NCI-H82 (cell line): ENCODE measurements around the gene HSFX3.
"Not testable (repeated sequence)": the region's sequence is repeated elsewhere in the genome, so short reads cannot be mapped to it uniquely, and the experiment has no call there.

Experiments used
- DNase-seq: peaks from one replicate; lab custom pipeline; 2025; lab: John Stamatoyannopoulos, UW

The HSFX3 gene, protein sequence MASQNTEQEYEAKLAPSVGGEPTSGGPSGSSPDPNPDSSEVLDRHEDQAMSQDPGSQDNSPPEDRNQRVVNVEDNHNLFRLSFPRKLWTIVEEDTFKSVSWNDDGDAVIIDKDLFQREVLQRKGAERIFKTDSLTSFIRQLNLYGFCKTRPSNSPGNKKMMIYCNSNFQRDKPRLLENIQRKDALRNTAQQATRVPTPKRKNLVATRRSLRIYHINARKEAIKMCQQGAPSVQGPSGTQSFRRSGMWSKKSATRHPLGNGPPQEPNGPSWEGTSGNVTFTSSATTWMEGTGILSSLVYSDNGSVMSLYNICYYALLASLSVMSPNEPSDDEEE

GRCh38 chrX:149549701-149550100 lies at the start of gene HSFX3:
HSFX3 (minus strand) TSS chrX:149549924; CDS start chrX:149549852, 72 bp downstream.
- not testable (repeated sequence) for DNase-seq

GRCh38 chrX:149598603-149599002 lies 48.9 kb upstream of the HSFX3 start:
- DNase-seq = not testable (repeated sequence)

DNA sequence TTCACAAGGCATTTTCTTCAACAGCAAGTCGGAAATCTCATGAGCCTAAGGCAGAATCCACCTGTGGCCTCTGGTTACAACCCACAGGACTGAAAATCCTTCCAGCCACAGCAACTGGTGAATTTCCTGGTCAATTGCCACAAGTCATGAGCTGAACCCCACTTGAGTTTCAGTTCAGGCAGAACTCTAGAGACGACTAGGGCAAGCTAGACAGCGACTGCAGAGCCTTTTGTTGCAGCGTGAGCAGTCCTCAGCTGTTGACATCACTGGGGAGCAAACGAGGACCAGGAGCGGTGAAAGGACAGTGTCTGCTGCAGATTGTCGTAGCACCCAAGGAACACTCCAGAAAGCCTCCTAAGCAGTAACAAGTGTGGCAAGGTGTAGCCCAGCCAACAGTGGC lies 46.2 kb upstream of the HSFX3 start:
- not testable (repeated sequence) for DNase-seq

DNA sequence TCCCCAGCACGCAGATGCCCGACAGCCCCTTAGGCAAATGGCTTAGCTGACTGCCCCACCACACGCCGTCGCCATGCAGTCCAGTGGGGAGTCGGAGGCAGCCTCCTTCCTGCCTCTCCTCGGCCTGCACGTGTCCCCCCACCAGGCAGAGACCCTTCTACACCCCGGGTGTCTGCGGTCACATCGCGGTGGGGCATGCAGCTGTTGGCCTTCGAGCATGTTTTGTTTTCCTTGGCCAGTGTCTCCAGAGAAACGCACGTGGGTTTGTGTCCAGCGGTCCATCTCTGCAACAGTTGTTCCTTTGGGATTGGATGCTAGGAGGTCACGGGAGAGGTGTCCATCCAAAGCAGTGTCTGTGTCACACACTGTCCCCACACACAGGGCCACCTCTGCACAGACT lies 45.5 kb upstream of the HSFX3 start, which contains the start of gene HSFX2:
Gene HSFX2 (minus strand): TSS at position 101 of the 400 bp plus-strand sequence. CDS start 614 bp downstream, outside the sequence.
- DNase-seq = not testable (repeated sequence)

- DNase-seq = not testable (repeated sequence)
Measured at GRCh38 chrX:149590993-149591392, 41.3 kb upstream of the HSFX3 start.

GRCh38 chrX:149587359-149587758 lies 37.6 kb upstream of the HSFX3 start, which contains the start of gene MAGEA9B:
MAGEA9B (minus strand) TSS chrX:149587459; CDS start chrX:149583179, 4,280 bp downstream.
- not testable (repeated sequence) for DNase-seq

DNA sequence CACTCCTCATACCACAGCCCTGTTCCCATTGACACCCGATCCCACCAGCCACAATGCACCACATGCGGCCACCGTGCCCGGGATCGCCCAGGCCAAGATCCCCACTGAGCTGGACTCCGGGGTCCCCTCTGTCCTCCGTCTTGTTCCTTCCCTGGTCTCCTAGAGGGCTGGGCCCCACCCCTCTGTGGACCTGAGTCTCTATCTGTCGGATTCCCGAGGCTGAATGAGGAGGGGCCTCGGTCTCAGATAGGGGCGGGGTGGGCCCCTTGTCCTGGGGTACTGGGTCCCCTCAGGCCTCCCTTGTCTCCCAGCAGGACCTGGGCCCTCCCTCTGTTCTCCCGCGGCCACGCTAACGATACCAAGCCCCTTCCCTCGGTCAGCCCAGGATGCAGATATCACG lies 35.9 kb upstream of the HSFX3 start:
- DNase-seq = not testable (repeated sequence)

DNA sequence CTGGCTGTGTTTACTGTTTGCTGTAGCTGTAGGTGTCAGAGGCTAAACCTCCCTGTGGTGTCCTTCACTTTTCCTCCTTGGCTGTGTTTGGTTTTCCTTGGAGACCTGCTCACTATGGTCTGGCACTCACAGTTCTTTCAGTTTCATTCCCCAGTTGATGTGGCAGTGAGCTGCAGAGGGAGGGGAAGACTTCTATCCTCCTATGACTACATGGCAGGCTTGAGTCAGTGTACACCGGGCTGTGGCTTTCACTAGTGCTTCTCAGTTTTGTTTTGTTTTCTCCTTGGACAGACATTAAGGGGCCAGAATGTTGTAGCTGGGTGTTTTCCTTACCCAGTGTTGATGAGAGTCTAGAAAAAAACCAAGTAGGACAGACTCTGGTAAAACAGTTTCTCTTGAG lies 23.7 kb upstream of the HSFX3 start:
- DNase-seq = not testable (repeated sequence)

DNA sequence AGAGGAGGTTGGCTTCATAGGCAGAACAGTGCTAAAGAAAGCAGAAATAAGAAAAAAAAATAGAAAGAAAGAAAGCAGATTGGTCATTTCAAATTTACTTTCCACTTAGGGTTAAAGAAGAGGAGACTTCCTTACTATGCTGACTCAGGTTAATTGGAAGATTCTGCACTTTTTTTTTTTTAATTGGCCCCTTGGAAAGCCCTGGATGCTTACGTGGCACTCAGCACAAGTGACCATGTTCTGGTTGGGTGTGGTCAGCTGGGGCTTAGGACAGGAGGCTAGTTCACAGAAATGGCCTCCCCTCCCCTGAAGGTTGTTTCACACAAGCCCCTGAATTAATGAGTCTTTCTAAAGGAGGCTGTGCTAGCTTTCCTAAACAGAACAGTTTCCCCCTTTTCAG lies 23.0 kb upstream of the HSFX3 start:
- no peak for DNase-seq

- DNase-seq = no peak
Measured at GRCh38 chrX:149571770-149572169, 22.0 kb upstream of the HSFX3 start.

DNA sequence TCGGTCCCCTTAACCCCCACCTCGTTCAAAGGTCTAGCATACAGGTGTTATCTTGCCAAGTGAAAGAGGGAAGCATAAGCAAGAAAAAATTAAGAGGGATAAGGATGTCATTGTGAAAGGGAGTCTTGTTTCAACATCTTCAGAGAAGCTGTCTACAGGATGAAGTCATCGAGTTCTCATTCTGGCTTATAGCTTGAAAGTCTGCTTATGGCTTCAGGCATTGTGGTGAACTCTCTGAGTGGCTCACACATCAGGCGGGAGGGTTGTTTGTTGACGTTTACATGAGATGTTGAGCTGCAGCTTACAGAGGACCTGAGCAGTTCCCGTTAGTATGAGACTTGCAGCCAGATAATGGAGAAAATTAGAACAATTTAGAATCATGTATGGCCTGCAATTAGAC lies 20.9 kb upstream of the HSFX3 start:
- DNase-seq = no peak

DNA sequence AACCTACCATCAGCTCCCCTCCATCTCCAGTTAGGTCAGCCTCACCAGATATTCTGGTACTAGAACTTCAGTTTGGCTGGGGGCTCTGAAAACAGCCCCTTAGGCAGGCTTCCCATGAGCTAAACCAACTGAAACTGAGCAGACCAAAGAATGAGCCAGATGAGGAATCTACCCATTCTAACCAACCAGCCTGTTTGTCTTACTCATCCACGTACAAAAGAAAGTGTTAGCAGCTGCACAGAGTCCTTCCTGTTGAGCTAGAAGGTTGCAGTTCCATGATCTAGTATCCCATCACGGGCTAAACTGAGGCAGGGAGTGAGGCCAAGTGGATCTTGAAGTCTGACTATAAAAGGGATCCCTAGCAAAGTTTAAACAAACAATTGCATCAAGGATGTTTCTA lies 20.0 kb upstream of the HSFX3 start:
- no peak for DNase-seq

DNA sequence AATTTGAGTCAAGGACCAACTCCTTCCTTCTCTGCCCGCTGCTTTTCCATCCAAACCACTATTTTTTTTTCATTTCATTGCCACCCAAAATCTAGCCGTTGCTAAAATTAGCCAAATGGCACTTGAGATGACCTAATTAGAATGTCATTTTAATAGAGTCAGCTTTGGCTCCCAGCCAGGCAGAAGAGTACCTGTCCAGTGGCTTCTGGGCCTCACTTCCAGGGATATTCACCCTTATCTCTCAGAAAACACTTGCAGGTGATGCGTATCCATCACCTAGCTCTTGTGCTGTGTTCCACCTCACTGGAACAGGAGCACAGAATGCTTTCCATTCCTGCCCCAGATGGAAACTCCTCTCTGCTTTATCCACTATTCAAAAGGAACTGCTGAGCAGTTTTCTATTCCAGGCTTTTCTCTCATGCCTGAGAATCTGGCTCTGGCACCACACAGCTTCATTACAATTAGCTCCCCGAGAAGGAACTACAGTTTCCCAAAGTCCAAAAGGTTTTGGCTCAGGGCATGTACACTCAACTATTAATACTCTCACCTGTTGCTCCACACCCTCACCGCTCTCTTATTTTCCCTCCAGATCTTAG lies 19.1 kb upstream of the HSFX3 start:
- DNase-seq = no peak

- no peak for DNase-seq
Measured at GRCh38 chrX:149567621-149568417, 18.1 kb upstream of the HSFX3 start.

DNA sequence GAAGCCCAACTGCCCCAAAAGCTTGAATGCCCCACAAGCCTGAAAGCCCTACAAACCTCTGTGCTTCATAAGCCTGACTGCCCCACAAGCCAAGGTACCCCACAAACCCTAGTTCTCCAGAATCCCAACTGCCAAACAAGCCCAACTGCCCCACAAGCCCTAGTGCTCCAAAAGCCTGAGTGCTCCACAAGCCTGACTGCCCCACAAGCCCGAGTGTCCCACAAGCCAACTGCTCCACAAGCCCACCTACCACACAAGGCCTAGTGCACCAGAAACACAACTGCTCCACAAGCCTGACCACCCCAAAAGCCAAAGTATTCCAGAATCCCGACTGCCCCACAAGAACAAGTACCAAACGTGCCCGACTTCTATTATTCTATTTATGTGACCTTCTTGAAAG lies 13.6 kb upstream of the HSFX3 start:
- DNase-seq = no peak

DNA sequence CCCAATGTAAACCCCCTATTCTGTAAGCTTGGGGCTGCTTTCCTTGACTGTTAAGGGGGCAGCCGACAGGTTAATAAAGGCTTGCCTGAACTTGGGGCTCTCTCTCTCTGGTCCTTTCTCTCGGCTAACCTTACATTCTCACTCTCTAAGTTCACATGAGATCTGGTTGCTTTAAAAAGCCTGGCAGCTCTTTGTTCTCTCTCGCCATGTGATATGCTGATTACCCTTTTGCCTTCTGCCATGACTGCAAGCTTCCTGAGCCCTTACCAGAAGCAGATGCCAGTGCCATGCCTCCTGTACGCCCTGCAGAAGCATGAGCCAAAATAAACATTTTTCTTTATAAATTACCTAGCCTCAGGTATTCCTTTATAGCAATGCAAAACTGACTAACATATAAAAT lies 5.5 kb upstream of the HSFX3 start:
- not testable (repeated sequence) for DNase-seq

GRCh38 chrX:149551939-149552248 lies 2.2 kb upstream of the HSFX3 start:
- not testable (repeated sequence) for DNase-seq

DNA sequence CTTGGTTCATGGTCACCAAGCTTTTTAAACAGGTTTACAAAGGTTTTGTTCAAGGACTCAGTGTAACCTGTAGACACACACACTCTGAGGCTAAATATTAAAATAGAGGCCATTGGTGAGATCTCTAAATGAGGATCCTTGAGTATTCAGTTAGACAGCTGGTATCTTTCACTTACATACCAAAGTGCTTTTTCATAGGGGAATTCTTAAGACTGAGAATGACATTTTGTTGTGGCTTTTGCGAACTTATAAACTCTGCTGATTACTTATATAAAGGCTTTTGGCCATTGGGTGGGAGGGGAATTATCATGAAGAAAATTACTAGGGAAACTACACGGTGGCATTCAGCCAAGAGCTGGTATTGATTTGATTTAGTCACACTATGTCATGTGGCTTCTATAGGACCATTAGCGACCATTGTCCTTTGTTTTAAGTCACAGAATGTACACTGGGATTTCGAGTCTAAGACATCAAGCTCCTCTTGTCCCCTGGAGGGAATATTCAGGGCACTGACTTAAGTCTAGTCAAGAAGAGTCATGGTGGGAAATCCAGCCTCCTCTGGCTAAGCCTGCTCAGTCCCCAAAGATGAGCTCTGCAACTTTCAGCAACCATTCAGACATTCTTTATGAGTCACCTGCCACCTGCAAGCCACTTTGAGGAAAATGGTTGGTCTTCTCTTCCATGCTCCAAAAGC lies 1.7 kb upstream of the HSFX3 start:
- not testable (repeated sequence) for DNase-seq

DNA sequence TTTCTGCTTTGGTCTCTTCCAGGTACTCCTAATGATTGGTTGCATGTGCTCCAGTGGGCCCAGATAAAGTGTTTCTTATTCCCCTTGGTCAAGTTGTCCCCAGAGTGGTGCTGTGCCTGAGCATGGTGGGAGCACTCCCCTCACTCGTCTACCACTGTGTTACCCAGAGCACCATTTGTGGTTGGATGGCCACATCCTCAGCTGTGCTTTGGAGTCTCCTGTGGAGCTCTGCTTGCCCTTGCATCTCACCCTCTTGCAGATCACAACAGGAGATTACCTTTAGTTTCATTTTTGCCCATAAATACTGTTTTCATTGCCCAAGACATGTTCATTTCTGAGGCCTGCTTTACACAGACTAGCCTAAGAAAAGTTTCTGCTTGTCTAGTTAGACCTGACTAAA lies 730 bp upstream of the HSFX3 start:
- not testable (repeated sequence) for DNase-seq

GRCh38 chrX:149547782-149548181 lies 1.9 kb downstream of the HSFX3 start:
- not testable (repeated sequence) for DNase-seq

GRCh38 chrX:149546962-149547361 lies 2.8 kb downstream of the HSFX3 start:
- not testable (repeated sequence) for DNase-seq
